WTC11 (cell line): Measurements from ENCODE around the gene PNMA6E. TPM values are rescaled to one million over a fixed set of nuclear protein-coding genes. Genes with fewer than 3 reads are reported as not detected.
"Not testable (repeated sequence)": the region's sequence is repeated elsewhere in the genome, so short reads cannot be mapped to it uniquely, and the experiment has no call there.

Experiments
- ATAC-seq: fragments of 200-7000 bp; cut with Tn5 transposase; 2 replicates; pipeline ENCODE4 v1.10.0; 2021; ENCODE audit warnings: mild to moderate bottlenecking, moderate library complexity
- CTCF ChIA-PET: fragments of 300-600 bp; sonication (Branson Sonifier 250); formaldehyde crosslinking; loops from one replicate; lab custom pipeline; 2021; ENCODE audit warnings: antibody characterized with exemption; lab: Charles Lee
- POLR2A ChIA-PET: fragments of 350-600 bp; sonication (Branson Sonifier 250); formaldehyde crosslinking; loops from one replicate; lab custom pipeline; 2021; ENCODE audit warnings: antibody characterized with exemption; lab: Charles Lee
- DNase-seq: peaks from one replicate; pipeline ENCODE4 v3.0.0; 2021; ENCODE audit warnings: low spot score
- H3K27ac Mint-ChIP-seq: 2 replicates; pipeline ENCODE4 v1.8.0; 2021; ENCODE audit warnings: mixed read lengths
- H3K27me3 Mint-ChIP-seq: 2 replicates; pipeline ENCODE4 v1.8.0; 2021; ENCODE audit warnings: low read depth, mild to moderate bottlenecking, moderate library complexity, mixed read lengths
- H3K36me3 Mint-ChIP-seq: 2 replicates; pipeline ENCODE4 v1.8.0; 2021; ENCODE audit warnings: mixed read lengths
- H3K4me1 Mint-ChIP-seq: 2 replicates; pipeline ENCODE4 v1.8.0; 2022; ENCODE audit warnings: mixed read lengths
- H3K4me3 Mint-ChIP-seq: 2 replicates; pipeline ENCODE4 v1.8.0; 2021; ENCODE audit warnings: mild to moderate bottlenecking, moderate library complexity, mixed read lengths
- H3K9me3 Mint-ChIP-seq: 2 replicates; pipeline ENCODE4 v1.8.0; 2021; ENCODE audit warnings: mixed read lengths
- AFF4 ChIP-seq: sonication (generic); formaldehyde crosslinking; IDR thresholded peaks from 2 replicates; pipeline ENCODE4 v1.8.1; 2023; ENCODE audit warnings: mild to moderate bottlenecking, missing genetic modification reagents, borderline replicate concordance
- ATF2 ChIP-seq: sonication (generic); formaldehyde crosslinking; IDR thresholded peaks from 2 replicates; pipeline ENCODE4 v1.8.1; 2022; ENCODE audit warnings: low read depth, missing genetic modification reagents, borderline replicate concordance
- CREB1 ChIP-seq: sonication (generic); formaldehyde crosslinking; IDR thresholded peaks from 2 replicates; pipeline ENCODE4 v1.8.0; 2023; ENCODE audit warnings: mild to moderate bottlenecking, missing genetic modification reagents
- EMX1 ChIP-seq: fragments of 250-450 bp; sonication (Bioruptor Pico); IDR thresholded peaks from 2 replicates; pipeline ENCODE4 v1.8.0; 2021; ENCODE audit warnings: mild to moderate bottlenecking
- JUN ChIP-seq: sonication (generic); formaldehyde crosslinking; IDR thresholded peaks from 2 replicates; pipeline ENCODE4 v1.8.0; 2023; ENCODE audit warnings: mild to moderate bottlenecking, missing genetic modification reagents
- MXD4 ChIP-seq: fragments of 250-450 bp; sonication (Bioruptor Pico); IDR thresholded peaks from 2 replicates; pipeline ENCODE4 v1.8.0; 2021; ENCODE audit warnings: mild to moderate bottlenecking, moderate library complexity, borderline replicate concordance
- NFYB ChIP-seq: sonication (generic); formaldehyde crosslinking; conservative IDR thresholded peaks from 2 replicates; pipeline ENCODE4 v1.8.0; 2022; ENCODE audit warnings: low read depth, missing genetic modification reagents
- NR1H2 ChIP-seq: sonication (generic); formaldehyde crosslinking; IDR thresholded peaks from 2 replicates; pipeline ENCODE4 v1.9.0; 2021; ENCODE audit warnings: mild to moderate bottlenecking, moderate library complexity, missing genetic modification reagents
- NR3C1 ChIP-seq: sonication (generic); formaldehyde crosslinking; conservative IDR thresholded peaks from 2 replicates; pipeline ENCODE4 v1.8.1; 2023; ENCODE audit warnings: low read depth, mild to moderate bottlenecking, missing genetic modification reagents
- PRRX2 ChIP-seq: fragments of 250-450 bp; sonication (Bioruptor Pico); IDR thresholded peaks from 2 replicates; pipeline ENCODE4 v1.8.0; 2021; ENCODE audit warnings: mild to moderate bottlenecking
- TCF7 ChIP-seq: sonication (generic); formaldehyde crosslinking; IDR thresholded peaks from 2 replicates; pipeline ENCODE4 v1.8.0; 2022; ENCODE audit warnings: mild to moderate bottlenecking, low read depth, missing genetic modification reagents, moderate library complexity
- TP53 ChIP-seq: sonication (generic); formaldehyde crosslinking; IDR thresholded peaks from 2 replicates; pipeline ENCODE4 v1.8.1; 2023; ENCODE audit warnings: mild to moderate bottlenecking, missing genetic modification reagents
- ZNF121 ChIP-seq: sonication (generic); formaldehyde crosslinking; IDR thresholded peaks from 2 replicates; pipeline ENCODE4 v1.8.0; 2023; ENCODE audit warnings: missing genetic modification reagents
- ZNF232 ChIP-seq: sonication (generic); formaldehyde crosslinking; IDR thresholded peaks from 2 replicates; pipeline ENCODE4 v1.8.0; 2022; ENCODE audit warnings: mild to moderate bottlenecking, missing genetic modification reagents
- ZNF263 ChIP-seq: sonication (generic); formaldehyde crosslinking; IDR thresholded peaks from 2 replicates; pipeline ENCODE4 v1.8.1; 2022; ENCODE audit warnings: low read depth, mild to moderate bottlenecking, moderate library complexity, missing genetic modification reagents
- total RNA-seq: library from RNA; stranded (reverse); gene quantifications from 3 replicates; pipeline ENCODE4 v1.2.3, GENCODE V29; 2021
- TF ChIP-seq, protein P1 (sequence below): sonication (generic); formaldehyde crosslinking; IDR thresholded peaks from 2 replicates; pipeline ENCODE4 v1.8.1; 2023; ENCODE audit warnings: mild to moderate bottlenecking, missing genetic modification reagents
- TF ChIP-seq, protein P2 (sequence below): fragments of 250-450 bp; sonication (Bioruptor Pico); IDR thresholded peaks from 2 replicates; pipeline ENCODE4 v1.9.0; 2021; ENCODE audit warnings: moderate library complexity, mild to moderate bottlenecking, inconsistent platforms, borderline replicate concordance
- TF ChIP-seq, protein P3 (sequence below): sonication (generic); formaldehyde crosslinking; IDR thresholded peaks from 2 replicates; pipeline ENCODE4 v1.8.0; 2022; ENCODE audit warnings: mild to moderate bottlenecking, missing genetic modification reagents
- TF ChIP-seq, protein P4 (sequence below): sonication (generic); formaldehyde crosslinking; IDR thresholded peaks from 2 replicates; pipeline ENCODE4 v1.8.1; 2023; ENCODE audit warnings: mild to moderate bottlenecking, missing genetic modification reagents, moderate library complexity
- TF ChIP-seq, protein P5 (sequence below): fragments of 250-450 bp; sonication (Bioruptor Pico); IDR thresholded peaks from 2 replicates; pipeline ENCODE4 v1.8.0; 2021; ENCODE audit warnings: mild to moderate bottlenecking

PNMA6E gene
- total RNA-seq, 1 experiment from 2014 or later: not detected

DNA sequence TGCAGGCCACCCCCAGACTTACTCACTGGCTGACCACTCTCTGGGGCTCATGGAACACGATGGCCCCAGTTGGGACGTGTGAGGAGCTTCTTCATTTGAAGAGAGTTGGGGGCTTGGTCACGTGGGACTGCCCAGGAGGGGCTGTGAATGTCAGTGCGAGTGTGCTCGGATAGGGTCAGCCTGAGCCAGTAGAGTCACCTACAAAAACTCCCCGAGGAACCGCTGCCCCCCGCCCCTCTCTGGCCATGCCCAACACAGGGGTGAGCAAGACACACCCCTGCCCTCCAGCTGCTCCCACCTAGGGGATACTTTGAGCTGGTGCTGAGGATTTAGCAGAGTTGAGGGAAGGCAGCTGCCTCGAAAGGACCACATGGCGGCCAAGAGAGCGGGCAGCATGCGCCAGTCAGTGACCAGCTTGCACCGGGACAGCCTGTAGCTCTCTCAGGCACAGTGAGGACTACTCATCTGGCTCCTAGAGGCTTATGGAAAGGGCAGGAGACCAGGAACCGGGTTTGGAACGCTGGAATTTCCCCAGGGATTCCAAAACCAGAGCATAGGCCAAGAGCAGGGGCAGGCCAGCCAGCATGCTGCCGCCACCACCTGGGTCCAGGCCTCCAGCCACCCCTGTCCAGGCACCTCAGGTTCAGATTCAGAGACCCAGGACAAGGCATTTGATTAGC is 8.4 kb downstream of the PNMA6E start:
- H3K4me1 Mint-ChIP-seq: no peaks in the 10 kb centered on the region
- H3K4me3 Mint-ChIP-seq: no peak overlapping the region
- TF ChIP-seq ZNF263 (CRISPR knock-in tag) (no peak), NR1H2 (CRISPR knock-in tag) (no peak), NR3C1 (no peak), EMX1 (CRISPR knock-in tag) (no peak), TCF7 (CRISPR knock-in tag) (no peak), JUN (CRISPR knock-in tag) (no peak), ATF2 (CRISPR knock-in tag) (no peak), PRRX2 (CRISPR knock-in tag) (no peak), NFYB (CRISPR knock-in tag) (no peak), ZNF121 (no peak), MXD4 (CRISPR knock-in tag) (no peak), ZNF232 (no peak), TP53 (CRISPR knock-in tag) (no peak), AFF4 (CRISPR knock-in tag) (no peak), CREB1 (no peak)
- TF ChIP-seq, protein P1, sequence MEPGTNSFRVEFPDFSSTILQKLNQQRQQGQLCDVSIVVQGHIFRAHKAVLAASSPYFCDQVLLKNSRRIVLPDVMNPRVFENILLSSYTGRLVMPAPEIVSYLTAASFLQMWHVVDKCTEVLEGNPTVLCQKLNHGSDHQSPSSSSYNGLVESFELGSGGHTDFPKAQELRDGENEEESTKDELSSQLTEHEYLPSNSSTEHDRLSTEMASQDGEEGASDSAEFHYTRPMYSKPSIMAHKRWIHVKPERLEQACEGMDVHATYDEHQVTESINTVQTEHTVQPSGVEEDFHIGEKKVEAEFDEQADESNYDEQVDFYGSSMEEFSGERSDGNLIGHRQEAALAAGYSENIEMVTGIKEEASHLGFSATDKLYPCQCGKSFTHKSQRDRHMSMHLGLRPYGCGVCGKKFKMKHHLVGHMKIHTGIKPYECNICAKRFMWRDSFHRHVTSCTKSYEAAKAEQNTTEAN: no peak
- TF ChIP-seq, protein P2, sequence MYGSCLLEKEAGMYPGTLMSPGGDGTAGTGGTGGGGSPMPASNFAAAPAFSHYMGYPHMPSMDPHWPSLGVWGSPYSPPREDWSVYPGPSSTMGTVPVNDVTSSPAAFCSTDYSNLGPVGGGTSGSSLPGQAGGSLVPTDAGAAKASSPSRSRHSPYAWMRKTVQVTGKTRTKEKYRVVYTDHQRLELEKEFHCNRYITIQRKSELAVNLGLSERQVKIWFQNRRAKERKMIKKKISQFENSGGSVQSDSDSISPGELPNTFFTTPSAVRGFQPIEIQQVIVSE: no peak
- TF ChIP-seq, protein P3, sequence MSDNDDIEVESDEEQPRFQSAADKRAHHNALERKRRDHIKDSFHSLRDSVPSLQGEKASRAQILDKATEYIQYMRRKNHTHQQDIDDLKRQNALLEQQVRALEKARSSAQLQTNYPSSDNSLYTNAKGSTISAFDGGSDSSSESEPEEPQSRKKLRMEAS: no peak
- TF ChIP-seq, protein P4, sequence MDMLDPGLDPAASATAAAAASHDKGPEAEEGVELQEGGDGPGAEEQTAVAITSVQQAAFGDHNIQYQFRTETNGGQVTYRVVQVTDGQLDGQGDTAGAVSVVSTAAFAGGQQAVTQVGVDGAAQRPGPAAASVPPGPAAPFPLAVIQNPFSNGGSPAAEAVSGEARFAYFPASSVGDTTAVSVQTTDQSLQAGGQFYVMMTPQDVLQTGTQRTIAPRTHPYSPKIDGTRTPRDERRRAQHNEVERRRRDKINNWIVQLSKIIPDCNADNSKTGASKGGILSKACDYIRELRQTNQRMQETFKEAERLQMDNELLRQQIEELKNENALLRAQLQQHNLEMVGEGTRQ (CRISPR knock-in tag): no peak
- TF ChIP-seq, protein P5, sequence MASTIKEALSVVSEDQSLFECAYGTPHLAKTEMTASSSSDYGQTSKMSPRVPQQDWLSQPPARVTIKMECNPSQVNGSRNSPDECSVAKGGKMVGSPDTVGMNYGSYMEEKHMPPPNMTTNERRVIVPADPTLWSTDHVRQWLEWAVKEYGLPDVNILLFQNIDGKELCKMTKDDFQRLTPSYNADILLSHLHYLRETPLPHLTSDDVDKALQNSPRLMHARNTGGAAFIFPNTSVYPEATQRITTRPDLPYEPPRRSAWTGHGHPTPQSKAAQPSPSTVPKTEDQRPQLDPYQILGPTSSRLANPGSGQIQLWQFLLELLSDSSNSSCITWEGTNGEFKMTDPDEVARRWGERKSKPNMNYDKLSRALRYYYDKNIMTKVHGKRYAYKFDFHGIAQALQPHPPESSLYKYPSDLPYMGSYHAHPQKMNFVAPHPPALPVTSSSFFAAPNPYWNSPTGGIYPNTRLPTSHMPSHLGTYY (CRISPR knock-in tag): no peak
- ATAC-seq (no peak), DNase-seq (no peak)
- POLR2A ChIA-PET: no interaction called here
- H3K9me3 Mint-ChIP-seq: no peaks in the 10 kb centered on the region
- CTCF ChIA-PET: interaction anchor here (0.6 to 0.7 kb wide), 3 partner anchors 68 to 498 kb away, joined by 3 to 5 read pairs (median 3); no protein-coding TSS in a partner anchor
- H3K36me3 Mint-ChIP-seq: no peaks in the 10 kb centered on the region
- no peaks in the 10 kb centered on the region for H3K27me3 Mint-ChIP-seq
- H3K27ac Mint-ChIP-seq: no peak overlapping the region

- CTCF ChIA-PET, H3K27me3 Mint-ChIP-seq: not testable (repeated sequence)
These were observed 11.7 kb downstream of the PNMA6E start for GRCh38 chrX:153389460-153389768.

More at GRCh38 chrX:153389460-153389768, 11.7 kb downstream of the PNMA6E start:
- ATAC-seq, H3K4me3 Mint-ChIP-seq, POLR2A ChIA-PET, H3K36me3 Mint-ChIP-seq, DNase-seq, H3K4me1 Mint-ChIP-seq, H3K9me3 Mint-ChIP-seq, H3K27ac Mint-ChIP-seq: not testable (repeated sequence)
